Stomach (tissue), 9 donors: ENCODE measurements around the gene CCDC83. TPM values are rescaled to one million over a fixed set of nuclear protein-coding genes. Genes with fewer than 3 reads are reported as not detected.

Experiments used
- DNase-seq, 2 donors: peaks; one replicate each; pipeline versions ENCODE4 v3.0.0 to v3.0.0-alpha.2; 2013 to 2019
- H3K27ac ChIP-seq, 5 donors: fragments of 200-600 bp in 4 of 5; sonication (generic) in 4 of 5; one replicate each; pipeline ENCODE4 v1.5.1; 2013 to 2019; ENCODE audit warnings: mild to moderate bottlenecking in 1 of 5, moderate library complexity in 1 of 5
- H3K27me3 ChIP-seq, 3 donors: fragments of 200-600 bp; sonication (generic); one replicate each; pipeline ENCODE4 v1.5.1; 2017 to 2019; ENCODE audit warnings: mixed run types in 1 of 3
- H3K36me3 ChIP-seq, 4 donors: fragments of 200-600 bp; sonication (generic); 1 replicate in 3 of 4; 2 replicates in 1 of 4; pipeline ENCODE4 v1.5.1; 2016 to 2019
- H3K4me1 ChIP-seq, 4 donors: fragments of 200-600 bp; sonication (generic); one replicate each; pipeline ENCODE4 v1.5.1; 2016 to 2019
- H3K4me3 ChIP-seq, 4 donors: fragments of 200-600 bp; sonication (generic) in 3 of 4; one replicate each; pipeline ENCODE4 v1.5.1; 2016 to 2019; ENCODE audit warnings: mild to moderate bottlenecking in 1 of 4
- H3K9me3 ChIP-seq, 4 donors: fragments of 200-600 bp; sonication (generic); one replicate each; pipeline ENCODE4 v1.5.1; 2016 to 2019
- CTCF ChIP-seq, 7 experiments: fragments of 450-650 bp in 4 of 7; fragments of 200-600 bp in 3 of 7; sonication (generic) in 3 of 7; IDR thresholded peaks; one replicate each; pipeline ENCODE4 v1.5.1; 2016 to 2019; ENCODE audit warnings: antibody characterized with exemption in 7 of 7, control low read depth in 2 of 7, mild to moderate bottlenecking in 1 of 7
- EP300 ChIP-seq: sonication (generic); formaldehyde crosslinking; IDR thresholded peaks from one replicate; pipeline ENCODE4 v1.6.1; 2017; ENCODE audit warnings: antibody characterized with exemption
- POLR2A ChIP-seq, 4 donors: fragments of 450-650 bp; IDR thresholded peaks; one replicate each; pipeline ENCODE4 v1.6.1; 2016; ENCODE audit warnings: antibody characterized with exemption in 4 of 4, control low read depth in 2 of 4, mild to moderate bottlenecking in 1 of 4, moderate library complexity in 1 of 4
- POLR2AphosphoS5 ChIP-seq, 3 donors: sonication (generic); formaldehyde crosslinking; IDR thresholded peaks; one replicate each; pipeline ENCODE4 v1.6.1; 2016; ENCODE audit warnings: antibody characterized with exemption in 3 of 3
- WGBS, 5 donors: extraction: QIAGEN DNeasy Blood & Tissue Kit in 3 of 5; methylation state at CpG; one replicate each; pipeline versions ENCODE4 v1.1.5 to v1.1.7; 2013 to 2018; 5-methylcytosine and 5-hydroxymethylcytosine counted together
- intact Hi-C: fragments of 100-400 bp; cut with DNase I; formaldehyde crosslinking; loops from one replicate; pipeline ENCODE4 v1.15.1; 2023; ENCODE audit warnings: low total_unique reads
- polyA plus RNA-seq, 3 donors: library from polyadenylated mRNA; stranded (reverse); fragments of 200-250 nt; gene quantifications; one replicate each; pipeline ENCODE4 v1.2.3, GENCODE V29; 2013
- total RNA-seq, 5 donors: library from RNA; depleted of rRNA; stranded (reverse); fragments of >200 nt; gene quantifications; one replicate each; pipeline versions ENCODE4 v1.1.0 to v1.2.3, GENCODE V29; 2014 to 2016
- donor health status: healthy with polysubstance abuse.
- donor health status: Bipolar disorder and iron deficiency.
- donor health status: healthy.

The CCDC83 gene
- total and polyA plus RNA-seq, 8 donors = 0.45 to 2.6 TPM; not detected in 6

- DNase-seq = no peak
- no peak overlapping the region for H3K27ac ChIP-seq
- no peaks in the 10 kb centered on the region for H3K36me3 ChIP-seq
- TF ChIP-seq EP300 (no peak), POLR2AphosphoS5 (IDR thresholded peaks at IDR 0.05) (no peak), CTCF (IDR thresholded peaks at IDR 0.05) (no peak)
- no peaks in the 10 kb centered on the region for H3K27me3 ChIP-seq
- WGBS, 5 donors = 75 to 89% (median 87%) methylated on average over 1 of the region's 1 CpG
- no peaks in the 10 kb centered on the region for H3K4me1 ChIP-seq
- no peak overlapping the region for H3K4me3 ChIP-seq
- intact Hi-C loops = no loop called here
- no peaks in the 10 kb centered on the region for H3K9me3 ChIP-seq
These were observed 19.1 kb downstream of the CCDC83 start for GRCh38 chr11:85874265-85874664.

GRCh38 chr11:85875505-85875904 is 20.3 kb downstream of the CCDC83 start:
- H3K4me1 ChIP-seq = no peaks in the 10 kb centered on the region
- WGBS, 5 donors = 20 to 71% (median 41%) methylated on average over 1 of the region's 1 CpG
- no peaks in the 10 kb centered on the region for H3K36me3 ChIP-seq
- no peak overlapping the region for H3K27ac ChIP-seq
- no peak for DNase-seq
- TF ChIP-seq POLR2A (IDR thresholded peaks at IDR 0.05) = no peak
- TF ChIP-seq CTCF (IDR thresholded peaks at IDR 0.05) = no peak
- no peak for TF ChIP-seq POLR2AphosphoS5 (IDR thresholded peaks at IDR 0.05)
- TF ChIP-seq EP300 = no peak
- H3K4me3 ChIP-seq = no peak overlapping the region
- no peaks in the 10 kb centered on the region for H3K27me3 ChIP-seq
- no peaks in the 10 kb centered on the region for H3K9me3 ChIP-seq
- intact Hi-C loops = no loop called here

- no peak for DNase-seq
- Histone ChIP-seq H3K27ac (no peak overlapping the region), H3K36me3 (no peaks in the 10 kb centered on the region), H3K4me3 (no peak overlapping the region), H3K9me3 (no peaks in the 10 kb centered on the region), H3K27me3 (no peaks in the 10 kb centered on the region), H3K4me1 (no peaks in the 10 kb centered on the region)
- TF ChIP-seq POLR2AphosphoS5 (IDR thresholded peaks at IDR 0.05) (no peak), POLR2A (IDR thresholded peaks at IDR 0.05) (no peak), EP300 (no peak), CTCF (IDR thresholded peaks at IDR 0.05) (no peak)
- 68 to 76% (median 71%) methylated on average over 4 of the region's 4 CpGs for WGBS, 5 donors
- intact Hi-C loops = no loop called here
These were observed 29.4 kb downstream of the CCDC83 start for GRCh38 chr11:85884581-85885021.

GRCh38 chr11:85886089-85887056 is 31.2 kb downstream of the CCDC83 start:
- no peak for TF ChIP-seq EP300
- no peak for TF ChIP-seq POLR2AphosphoS5 (IDR thresholded peaks at IDR 0.05)
- TF ChIP-seq POLR2A (IDR thresholded peaks at IDR 0.05) = no peak
- no peak for TF ChIP-seq CTCF (IDR thresholded peaks at IDR 0.05)
- intact Hi-C loops = no loop called here
- Histone ChIP-seq H3K9me3 (no peaks in the 10 kb centered on the region), H3K27ac (no peak overlapping the region), H3K36me3 (no peaks in the 10 kb centered on the region), H3K27me3 (no peaks in the 10 kb centered on the region), H3K4me1 (no peaks in the 10 kb centered on the region), H3K4me3 (no peak overlapping the region)
- DNase-seq = peak in 1 of 2 donors; percentile 22
- WGBS, 5 donors = 71 to 80% (median 78%) methylated on average over 7 of the region's 7 CpGs
